Neuronal stem cell (in vitro differentiated cells): ENCODE measurements around the gene UCKL1.

Source experiments
- DNase-seq: peaks from one replicate; pipeline ENCODE4 v3.0.0-alpha.2; 2013; ENCODE audit warnings: low spot score
- H2AFZ ChIP-seq: one replicate; pipeline ENCODE4 v1.6.1; 2013; ENCODE audit warnings: mild to moderate bottlenecking, low read length, inconsistent platforms
- H2AK5ac ChIP-seq: 2 replicates; pipeline ENCODE4 v1.6.1; 2013; ENCODE audit warnings: low read depth, mild to moderate bottlenecking, inconsistent platforms, low read length, moderate library complexity, mixed read lengths
- H2BK120ac ChIP-seq: 2 replicates; pipeline ENCODE4 v1.6.1; 2013; ENCODE audit warnings: low read depth, mild to moderate bottlenecking, inconsistent platforms, low read length, moderate library complexity, mixed read lengths
- H2BK12ac ChIP-seq: one replicate; pipeline ENCODE4 v1.6.1; 2013; ENCODE audit warnings: low read length, inconsistent platforms
- H2BK15ac ChIP-seq: 2 replicates; pipeline ENCODE4 v1.6.1; 2013; ENCODE audit warnings: mild to moderate bottlenecking, low read length, inconsistent platforms, mixed read lengths
- H2BK5ac ChIP-seq: one replicate; pipeline ENCODE4 v1.6.1; 2013; ENCODE audit warnings: inconsistent platforms, mild to moderate bottlenecking, low read length, moderate library complexity
- H3K14ac ChIP-seq: one replicate; pipeline ENCODE4 v1.6.1; 2013; ENCODE audit warnings: low read length, inconsistent platforms
- H3K18ac ChIP-seq: 2 replicates; pipeline ENCODE4 v1.6.1; 2013; ENCODE audit warnings: low read length, inconsistent platforms
- H3K23ac ChIP-seq: 2 replicates; pipeline ENCODE4 v1.6.1; 2013; ENCODE audit warnings: low read depth, mild to moderate bottlenecking, mixed read lengths, low read length, inconsistent platforms; ENCODE audit not compliant: poor library complexity
- H3K27ac ChIP-seq: replicated peaks from 3 replicates; pipeline ENCODE4 v1.5.1; 2013; ENCODE audit warnings: low read length, inconsistent platforms
- H3K27me3 ChIP-seq, 3 experiments: 2 replicates each; pipeline ENCODE4 v1.6.1; 2013; ENCODE audit warnings: low read length in 3 of 3, mild to moderate bottlenecking in 2 of 3, inconsistent platforms in 1 of 3, low read depth in 1 of 3, mixed read lengths in 1 of 3, moderate library complexity in 1 of 3; ENCODE audit not compliant: control insufficient read depth in 3 of 3, insufficient read depth in 3 of 3
- H3K36me3 ChIP-seq, 2 donors: replicated peaks in 1 of 2; 2 replicates each; pipeline ENCODE4 v1.6.1; 2013; ENCODE audit warnings: low read length in 2 of 2; ENCODE audit not compliant: control insufficient read depth in 2 of 2, insufficient read depth in 2 of 2
- H3K4ac ChIP-seq: 2 replicates; pipeline ENCODE4 v1.6.1; 2013; ENCODE audit warnings: inconsistent platforms, mild to moderate bottlenecking, low read length, moderate library complexity
- H3K4me1 ChIP-seq, 2 donors: 1 replicate in 1 of 2; 2 replicates in 1 of 2; pipeline ENCODE4 v1.6.1; 2013; ENCODE audit warnings: low read length in 2 of 2, low read depth in 1 of 2; ENCODE audit not compliant: control insufficient read depth in 2 of 2, insufficient read depth in 1 of 2
- H3K4me2 ChIP-seq: one replicate; pipeline ENCODE4 v1.6.1; 2013; ENCODE audit warnings: mild to moderate bottlenecking, low read length, inconsistent platforms; ENCODE audit not compliant: insufficient read depth, poor library complexity, severe bottlenecking
- H3K4me3 ChIP-seq, 2 donors: 2 replicates each; pipeline ENCODE4 v1.5.1; 2013; ENCODE audit warnings: low read length in 2 of 2, mild to moderate bottlenecking in 2 of 2, inconsistent platforms in 1 of 2, moderate library complexity in 1 of 2
- H3K79me1 ChIP-seq: one replicate; pipeline ENCODE4 v1.6.1; 2013; ENCODE audit warnings: low read depth, mild to moderate bottlenecking, inconsistent platforms, low read length, moderate library complexity
- H3K9ac ChIP-seq: one replicate; pipeline ENCODE4 v1.6.1; 2013; ENCODE audit warnings: mild to moderate bottlenecking, low read depth, low read length, inconsistent platforms; ENCODE audit not compliant: poor library complexity
- H3K9me3 ChIP-seq, 2 donors: replicated peaks in 1 of 2; 2 replicates each; pipeline versions ENCODE3 to v1.6.1; 2013; ENCODE audit warnings: low read length in 2 of 2, mild to moderate bottlenecking in 2 of 2, inconsistent platforms in 1 of 2, low read depth in 1 of 2, mixed read lengths in 1 of 2, moderate library complexity in 1 of 2; ENCODE audit not compliant: control insufficient read depth in 2 of 2, insufficient read depth in 1 of 2
- H4K8ac ChIP-seq: one replicate; pipeline ENCODE4 v1.6.1; 2013; ENCODE audit warnings: low read depth, mild to moderate bottlenecking, inconsistent platforms, low read length, moderate library complexity
- H4K91ac ChIP-seq: one replicate; pipeline ENCODE4 v1.6.1; 2013; ENCODE audit warnings: low read length, low read depth, mild to moderate bottlenecking, inconsistent platforms; ENCODE audit not compliant: poor library complexity
- WGBS, 2 donors: extraction: QIAGEN DNeasy Blood & Tissue Kit; methylation state at CpG; one replicate each; pipeline ENCODE4 v1.1.7; 2013; ENCODE audit warnings: missing lambda C conversion rate in 2 of 2, mixed read lengths in 1 of 2; ENCODE audit not compliant: insufficient read length in 2 of 2, insufficient replicate concordance in 1 of 2; ENCODE audit errors: extremely low coverage in 2 of 2; 5-methylcytosine and 5-hydroxymethylcytosine counted together

UCKL1 gene

GRCh38 chr20:63945031-63945658 lies 11.1 kb downstream of the UCKL1 start:
- Histone ChIP-seq H3K4me1 (peaks cover 17 to 25% of the 10 kb centered on the region in 2 donors), H2BK12ac (no peak overlapping the region), H2AK5ac (no peak overlapping the region), H3K23ac (peak overlapping the region; percentile 65), H3K9me3 (no peaks in the 10 kb centered on the region), H3K4me3 (peak overlapping the region in 1 of 2 donors; percentile 49), H3K27me3 (no peaks in the 10 kb centered on the region), H3K79me1 (peaks cover 31% of the 10 kb centered on the region), H2BK120ac (no peak overlapping the region), H4K8ac (no peak overlapping the region), H2AFZ (no peak overlapping the region), H2BK5ac (peak overlapping the region; percentile 53), H2BK15ac (no peak overlapping the region), H3K14ac (no peak overlapping the region), H3K9ac (no peak overlapping the region), H4K91ac (no peak overlapping the region), H3K4me2 (no peak overlapping the region), H3K36me3 (peaks cover 37 to 59% of the 10 kb centered on the region in 2 donors), H3K27ac (no peak overlapping the region), H3K4ac (no peak overlapping the region), H3K18ac (no peak overlapping the region)
- DNase-seq = no peak
- WGBS, 2 donors = no CpG with 5 or more reads among the region's 17 CpGs

GRCh38 chr20:63944078-63944941 lies 11.9 kb downstream of the UCKL1 start:
- Histone ChIP-seq H3K9ac (no peak overlapping the region), H2BK5ac (no peak overlapping the region), H3K18ac (peak overlapping the region; percentile 28), H2BK120ac (no peak overlapping the region), H3K4me3 (no peak overlapping the region), H2BK15ac (no peak overlapping the region), H3K79me1 (peaks cover 34% of the 10 kb centered on the region), H4K8ac (no peak overlapping the region), H4K91ac (no peak overlapping the region), H3K27me3 (no peaks in the 10 kb centered on the region), H3K23ac (peak overlapping the region; percentile 34), H3K14ac (no peak overlapping the region), H3K9me3 (no peaks in the 10 kb centered on the region), H2BK12ac (peak overlapping the region; percentile 58), H3K4me2 (no peak overlapping the region), H2AK5ac (no peak overlapping the region), H3K4me1 (peaks cover 8 to 17% of the 10 kb centered on the region in 2 donors), H3K36me3 (peaks cover 39 to 66% of the 10 kb centered on the region in 2 donors), H3K27ac (no peak overlapping the region), H3K4ac (no peak overlapping the region), H2AFZ (no peak overlapping the region)
- WGBS, 2 donors = no CpG with 5 or more reads among the region's 35 CpGs
- DNase-seq = no peak

GRCh38 chr20:63943808-63944077 lies 12.5 kb downstream of the UCKL1 start:
- H3K27ac ChIP-seq = no peak overlapping the region
- no peak overlapping the region for H3K4ac ChIP-seq
- no peak overlapping the region for H2BK12ac ChIP-seq
- no CpG with 5 or more reads among the region's 3 CpGs for WGBS, 2 donors
- H3K4me2 ChIP-seq = no peak overlapping the region
- H2BK120ac ChIP-seq = no peak overlapping the region
- peaks cover 34% of the 10 kb centered on the region for H3K79me1 ChIP-seq
- H2BK15ac ChIP-seq = no peak overlapping the region
- H3K9me3 ChIP-seq = no peaks in the 10 kb centered on the region
- H3K4me3 ChIP-seq = no peak overlapping the region
- H2AK5ac ChIP-seq = no peak overlapping the region
- no peak overlapping the region for H3K18ac ChIP-seq
- no peak overlapping the region for H4K91ac ChIP-seq
- H4K8ac ChIP-seq = no peak overlapping the region
- no peak overlapping the region for H3K9ac ChIP-seq
- H3K23ac ChIP-seq = no peak overlapping the region
- DNase-seq = no peak
- H3K14ac ChIP-seq = no peak overlapping the region
- H3K4me1 ChIP-seq = peaks cover 3 to 11% of the 10 kb centered on the region in 2 donors
- peaks cover 39 to 71% of the 10 kb centered on the region in 2 donors for H3K36me3 ChIP-seq
- H2BK5ac ChIP-seq = no peak overlapping the region
- no peak overlapping the region for H2AFZ ChIP-seq
- no peaks in the 10 kb centered on the region for H3K27me3 ChIP-seq
